Effector CD8-positive, alpha-beta T cell (primary cell): ENCODE measurements around the gene PDZK1IP1.
"Not testable (repeated sequence)": the region's sequence is repeated elsewhere in the genome, so short reads cannot be mapped to it uniquely, and the experiment has no call there.

ENCODE experiments used
- DNase-seq: peaks from one replicate; lab custom pipeline; 2025; lab: John Stamatoyannopoulos, UW

The PDZK1IP1 gene

GRCh38 chr1:47196622-47197021 is 6.8 kb upstream of the PDZK1IP1 start:
- no peak for DNase-seq

GRCh38 chr1:47195981-47196380 is 6.1 kb upstream of the PDZK1IP1 start:
- DNase-seq: not testable (repeated sequence)

- no peak for DNase-seq
Observed at GRCh38 chr1:47194311-47194710, 4.5 kb upstream of the PDZK1IP1 start.

GRCh38 chr1:47193496-47193895 is 3.7 kb upstream of the PDZK1IP1 start:
- not testable (repeated sequence) for DNase-seq

GRCh38 chr1:47192458-47193384 is 2.9 kb upstream of the PDZK1IP1 start:
- DNase-seq: peak; percentile 35

- DNase-seq: no peak
Observed at GRCh38 chr1:47191940-47192457, 2.2 kb upstream of the PDZK1IP1 start.

- no peak for DNase-seq
Observed at GRCh38 chr1:47190857-47191256, 1.0 kb upstream of the PDZK1IP1 start.

GRCh38 chr1:47190509-47190855 is 646 bp upstream of the PDZK1IP1 start:
- DNase-seq: no peak

- no peak for DNase-seq
Observed at GRCh38 chr1:47188791-47189785, 748 bp downstream of the PDZK1IP1 start.

- DNase-seq: no peak
Observed at GRCh38 chr1:47187926-47188250, 1.9 kb downstream of the PDZK1IP1 start.

GRCh38 chr1:47187231-47187925 is 2.5 kb downstream of the PDZK1IP1 start:
- DNase-seq: no peak

- no peak for DNase-seq
Observed at GRCh38 chr1:47186267-47187185, 3.3 kb downstream of the PDZK1IP1 start.

GRCh38 chr1:47184822-47185677 is 4.8 kb downstream of the PDZK1IP1 start:
- DNase-seq: no peak

- DNase-seq: no peak
Observed at GRCh38 chr1:47184090-47184821, 5.6 kb downstream of the PDZK1IP1 start.

- DNase-seq: no peak
Observed at GRCh38 chr1:47183308-47184089, 6.3 kb downstream of the PDZK1IP1 start.

- no peak for DNase-seq
Observed at GRCh38 chr1:47182676-47183235, 7.1 kb downstream of the PDZK1IP1 start.

GRCh38 chr1:47181955-47182675 is 7.7 kb downstream of the PDZK1IP1 start:
- DNase-seq: no peak
